GM23338 (cell line): ENCODE measurements around the gene TUBB4A. TPM values are rescaled to one million over a fixed set of nuclear protein-coding genes. Genes with fewer than 3 reads are reported as not detected.

Experiments
- ATAC-seq: fragments of 200-7000 bp; cut with Tn5 transposase; 3 replicates; pipeline ENCODE4 v1.9.1; 2020
- DNase-seq: peaks from one replicate; pipeline ENCODE4 v3.0.0-alpha.2; 2015; ENCODE audit warnings: low spot score
- H2AFZ ChIP-seq: fragments of 200-600 bp; sonication (generic); 2 replicates; pipeline ENCODE4 v1.8.0; 2016; ENCODE audit warnings: antibody characterized with exemption, mild to moderate bottlenecking, moderate library complexity
- H3F3A ChIP-seq: fragments of 200-600 bp; sonication (generic); replicated peaks from 2 replicates; pipeline ENCODE4 v1.8.0; 2017; ENCODE audit warnings: antibody characterized with exemption, mixed run types, low read depth
- H3K27ac ChIP-seq: fragments of 200-600 bp; sonication (generic); 2 replicates; pipeline ENCODE4 v1.6.1; 2016; ENCODE audit warnings: low read depth
- H3K27me3 ChIP-seq: fragments of 200-600 bp; sonication (generic); 2 replicates; pipeline ENCODE4 v1.8.0; 2016; ENCODE audit warnings: mild to moderate bottlenecking, mixed run types, moderate library complexity; ENCODE audit not compliant: insufficient read depth
- H3K36me3 ChIP-seq: fragments of 200-600 bp; sonication (generic); 2 replicates; pipeline ENCODE4 v1.8.0; 2016; ENCODE audit warnings: mild to moderate bottlenecking; ENCODE audit not compliant: insufficient read depth
- H3K4me1 ChIP-seq: fragments of 200-600 bp; sonication (generic); 2 replicates; pipeline ENCODE4 v1.8.0; 2016; ENCODE audit warnings: mild to moderate bottlenecking, moderate library complexity; ENCODE audit not compliant: insufficient read depth
- H3K4me2 ChIP-seq: fragments of 200-600 bp; sonication (generic); 2 replicates; pipeline ENCODE4 v1.7.1; 2017; ENCODE audit warnings: mixed run types
- H3K4me3 ChIP-seq: fragments of 200-600 bp; sonication (generic); 2 replicates; pipeline ENCODE4 v1.6.1; 2016; ENCODE audit warnings: mixed run types
- H3K79me2 ChIP-seq: fragments of 200-600 bp; sonication (generic); replicated peaks from 2 replicates; pipeline ENCODE4 v1.8.0; 2017; ENCODE audit warnings: mild to moderate bottlenecking; ENCODE audit not compliant: insufficient read depth
- H3K9me2 ChIP-seq: fragments of 200-600 bp; sonication (generic); 2 replicates; pipeline ENCODE4 v1.8.0; 2017; ENCODE audit not compliant: insufficient read depth
- H4K20me1 ChIP-seq: fragments of 200-600 bp; sonication (generic); replicated peaks from 2 replicates; pipeline ENCODE4 v1.8.0; 2017; ENCODE audit warnings: mild to moderate bottlenecking; ENCODE audit not compliant: insufficient read depth
- H3K27ac Mint-ChIP-seq: 2 replicates; pipeline ENCODE4 v1.8.0; 2020; ENCODE audit warnings: inconsistent platforms, mild to moderate bottlenecking, moderate library complexity, mixed read lengths
- H3K27me3 Mint-ChIP-seq: 3 replicates; pipeline ENCODE4 v1.8.0; 2022; ENCODE audit warnings: low read depth, mild to moderate bottlenecking, moderate library complexity, mixed read lengths, inconsistent platforms; ENCODE audit not compliant: insufficient read depth, poor library complexity
- H3K36me3 Mint-ChIP-seq: 3 replicates; pipeline ENCODE4 v1.8.0; 2021; ENCODE audit warnings: low read depth, mild to moderate bottlenecking, inconsistent platforms, moderate library complexity, mixed read lengths
- H3K4me1 Mint-ChIP-seq: 3 replicates; pipeline ENCODE4 v1.8.0; 2020; ENCODE audit warnings: mild to moderate bottlenecking, inconsistent platforms, mixed read lengths
- H3K4me3 Mint-ChIP-seq: 3 replicates; pipeline ENCODE4 v1.8.0; 2021; ENCODE audit warnings: moderate library complexity, mild to moderate bottlenecking, inconsistent platforms, mixed read lengths
- H3K9me3 Mint-ChIP-seq: 3 replicates; pipeline ENCODE4 v1.8.0; 2020; ENCODE audit warnings: moderate library complexity, mild to moderate bottlenecking, inconsistent platforms, mixed read lengths
- EZH2 ChIP-seq: fragments of 200-600 bp; sonication (generic); IDR thresholded peaks from one replicate; pipeline ENCODE4 v1.8.0; 2017; ENCODE audit warnings: antibody characterized with exemption, mild to moderate bottlenecking, low read depth; ENCODE audit not compliant: unreplicated experiment
- JUNB ChIP-seq: IDR thresholded peaks from one replicate; pipeline ENCODE4 v1.6.1; 2016; ENCODE audit warnings: antibody characterized with exemption; ENCODE audit not compliant: unreplicated experiment
- STAT1 ChIP-seq: IDR thresholded peaks from one replicate; pipeline ENCODE4 v1.6.1; 2016; ENCODE audit warnings: antibody characterized with exemption; ENCODE audit not compliant: unreplicated experiment
- ZNF114 ChIP-seq: fragments of 250-450 bp; sonication (Bioruptor Pico); IDR thresholded peaks from 2 replicates; pipeline ENCODE4 v1.5.0; 2020; ENCODE audit warnings: mild to moderate bottlenecking, moderate library complexity
- polyA plus RNA-seq: library from polyadenylated mRNA; unstranded; fragments of >200 nt; fragmentation: Nextera tagmentation; extraction: Ambion mirVana; gene quantifications from 2 replicates; pipeline ENCODE4 v1.2.1, GENCODE V29; 2016
- total RNA-seq: library from RNA; depleted of rRNA; stranded (reverse); fragments of >200 nt; shearing (Covaris generic); gene quantifications from 2 replicates; pipeline ENCODE4 v1.2.3, GENCODE V29; 2014
- TF ChIP-seq, protein P1 (sequence below), 2 experiments: fragments of 200-600 bp in 1 of 2; sonication (generic) in 1 of 2; conservative IDR thresholded peaks; 2 replicates each; pipeline versions ENCODE4 v1.5.1 to v1.6.1; 2016 to 2017; ENCODE audit warnings: antibody characterized with exemption in 2 of 2, low read depth in 2 of 2, mild to moderate bottlenecking in 2 of 2, moderate library complexity in 1 of 2
- TF ChIP-seq, protein P2 (sequence below): IDR thresholded peaks from one replicate; pipeline ENCODE4 v1.6.1; 2018; ENCODE audit warnings: antibody characterized with exemption; ENCODE audit not compliant: unreplicated experiment
- TF ChIP-seq, protein P3 (sequence below): fragments of 250-450 bp; sonication (Bioruptor Pico); IDR thresholded peaks from 2 replicates; pipeline ENCODE4 v1.5.0; 2020; ENCODE audit warnings: mild to moderate bottlenecking, moderate library complexity

Gene TUBB4A
- total and polyA plus RNA-seq, 2 experiments from 2014 or later: 32.9 to 41.7 TPM

DNA sequence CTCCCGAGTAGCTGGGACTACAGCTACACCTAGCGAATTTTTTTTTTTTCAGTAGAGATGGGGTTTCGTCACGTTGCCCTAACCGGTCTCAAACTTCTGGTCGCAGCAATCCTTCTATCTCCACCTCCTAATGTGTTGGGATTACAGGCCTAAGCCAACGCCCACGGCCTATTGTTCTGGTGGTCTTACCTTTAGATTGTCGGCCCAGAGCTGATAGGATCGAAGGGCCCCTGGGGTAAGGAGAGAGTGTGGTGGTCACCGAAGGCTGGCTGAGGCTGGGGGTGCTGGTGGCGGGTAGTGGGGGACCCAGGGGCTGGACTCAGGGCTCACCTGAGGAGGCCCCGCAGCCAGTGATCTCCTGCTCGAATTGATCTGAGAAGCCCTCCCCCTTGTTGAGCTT is 31.0 kb downstream of the TUBB4A start (continued):
- TF ChIP-seq, protein P1, sequence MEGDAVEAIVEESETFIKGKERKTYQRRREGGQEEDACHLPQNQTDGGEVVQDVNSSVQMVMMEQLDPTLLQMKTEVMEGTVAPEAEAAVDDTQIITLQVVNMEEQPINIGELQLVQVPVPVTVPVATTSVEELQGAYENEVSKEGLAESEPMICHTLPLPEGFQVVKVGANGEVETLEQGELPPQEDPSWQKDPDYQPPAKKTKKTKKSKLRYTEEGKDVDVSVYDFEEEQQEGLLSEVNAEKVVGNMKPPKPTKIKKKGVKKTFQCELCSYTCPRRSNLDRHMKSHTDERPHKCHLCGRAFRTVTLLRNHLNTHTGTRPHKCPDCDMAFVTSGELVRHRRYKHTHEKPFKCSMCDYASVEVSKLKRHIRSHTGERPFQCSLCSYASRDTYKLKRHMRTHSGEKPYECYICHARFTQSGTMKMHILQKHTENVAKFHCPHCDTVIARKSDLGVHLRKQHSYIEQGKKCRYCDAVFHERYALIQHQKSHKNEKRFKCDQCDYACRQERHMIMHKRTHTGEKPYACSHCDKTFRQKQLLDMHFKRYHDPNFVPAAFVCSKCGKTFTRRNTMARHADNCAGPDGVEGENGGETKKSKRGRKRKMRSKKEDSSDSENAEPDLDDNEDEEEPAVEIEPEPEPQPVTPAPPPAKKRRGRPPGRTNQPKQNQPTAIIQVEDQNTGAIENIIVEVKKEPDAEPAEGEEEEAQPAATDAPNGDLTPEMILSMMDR (conservative IDR thresholded peaks at IDR 0.05; ENCODE audit: low read depth in 2 of 2): no peak
- TF ChIP-seq JUNB (no peak), EZH2 (no peak), ZNF114 (CRISPR knock-in tag) (no peak), STAT1 (no peak)
- TF ChIP-seq, protein P2, sequence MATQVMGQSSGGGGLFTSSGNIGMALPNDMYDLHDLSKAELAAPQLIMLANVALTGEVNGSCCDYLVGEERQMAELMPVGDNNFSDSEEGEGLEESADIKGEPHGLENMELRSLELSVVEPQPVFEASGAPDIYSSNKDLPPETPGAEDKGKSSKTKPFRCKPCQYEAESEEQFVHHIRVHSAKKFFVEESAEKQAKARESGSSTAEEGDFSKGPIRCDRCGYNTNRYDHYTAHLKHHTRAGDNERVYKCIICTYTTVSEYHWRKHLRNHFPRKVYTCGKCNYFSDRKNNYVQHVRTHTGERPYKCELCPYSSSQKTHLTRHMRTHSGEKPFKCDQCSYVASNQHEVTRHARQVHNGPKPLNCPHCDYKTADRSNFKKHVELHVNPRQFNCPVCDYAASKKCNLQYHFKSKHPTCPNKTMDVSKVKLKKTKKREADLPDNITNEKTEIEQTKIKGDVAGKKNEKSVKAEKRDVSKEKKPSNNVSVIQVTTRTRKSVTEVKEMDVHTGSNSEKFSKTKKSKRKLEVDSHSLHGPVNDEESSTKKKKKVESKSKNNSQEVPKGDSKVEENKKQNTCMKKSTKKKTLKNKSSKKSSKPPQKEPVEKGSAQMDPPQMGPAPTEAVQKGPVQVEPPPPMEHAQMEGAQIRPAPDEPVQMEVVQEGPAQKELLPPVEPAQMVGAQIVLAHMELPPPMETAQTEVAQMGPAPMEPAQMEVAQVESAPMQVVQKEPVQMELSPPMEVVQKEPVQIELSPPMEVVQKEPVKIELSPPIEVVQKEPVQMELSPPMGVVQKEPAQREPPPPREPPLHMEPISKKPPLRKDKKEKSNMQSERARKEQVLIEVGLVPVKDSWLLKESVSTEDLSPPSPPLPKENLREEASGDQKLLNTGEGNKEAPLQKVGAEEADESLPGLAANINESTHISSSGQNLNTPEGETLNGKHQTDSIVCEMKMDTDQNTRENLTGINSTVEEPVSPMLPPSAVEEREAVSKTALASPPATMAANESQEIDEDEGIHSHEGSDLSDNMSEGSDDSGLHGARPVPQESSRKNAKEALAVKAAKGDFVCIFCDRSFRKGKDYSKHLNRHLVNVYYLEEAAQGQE: no peak

DNA sequence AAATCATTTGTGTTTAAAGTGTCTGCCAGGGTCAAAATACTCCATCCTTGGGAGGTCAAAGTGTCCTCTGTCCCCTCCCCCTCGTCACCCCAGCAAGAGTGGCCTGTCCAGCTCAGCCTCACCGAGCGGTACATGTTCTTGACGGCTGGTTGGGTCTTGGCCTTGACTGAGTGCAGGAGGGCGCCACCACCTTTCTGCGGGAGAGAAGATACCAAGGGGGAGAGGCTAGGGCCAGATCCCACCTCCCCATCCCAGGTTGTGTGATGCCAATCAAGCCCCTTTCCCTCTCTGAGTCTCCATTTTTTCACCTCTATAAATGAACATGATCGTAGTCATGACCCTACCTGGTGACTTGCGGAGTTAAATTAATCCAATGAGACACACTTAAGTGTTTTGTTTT is 31.9 kb downstream of the TUBB4A start:
- Histone ChIP-seq H3F3A (no peaks in the 10 kb centered on the region), H3K36me3 (no peaks in the 10 kb centered on the region), H3K79me2 (no peaks in the 10 kb centered on the region), H2AFZ (no peak overlapping the region), H3K27me3 (peaks cover 12% of the 10 kb centered on the region), H3K4me3 (no peak overlapping the region), H3K9me2 (no peaks in the 10 kb centered on the region), H3K4me2 (no peak overlapping the region), H3K4me1 (0 out of 2 replicates have a peak, but pooled peaks cover under 1% of the 10 kb centered on the region), H3K27ac (no peak overlapping the region), H4K20me1 (no peaks in the 10 kb centered on the region)
- TF ChIP-seq STAT1: no peak
- TF ChIP-seq JUNB: no peak
- TF ChIP-seq, protein P3, sequence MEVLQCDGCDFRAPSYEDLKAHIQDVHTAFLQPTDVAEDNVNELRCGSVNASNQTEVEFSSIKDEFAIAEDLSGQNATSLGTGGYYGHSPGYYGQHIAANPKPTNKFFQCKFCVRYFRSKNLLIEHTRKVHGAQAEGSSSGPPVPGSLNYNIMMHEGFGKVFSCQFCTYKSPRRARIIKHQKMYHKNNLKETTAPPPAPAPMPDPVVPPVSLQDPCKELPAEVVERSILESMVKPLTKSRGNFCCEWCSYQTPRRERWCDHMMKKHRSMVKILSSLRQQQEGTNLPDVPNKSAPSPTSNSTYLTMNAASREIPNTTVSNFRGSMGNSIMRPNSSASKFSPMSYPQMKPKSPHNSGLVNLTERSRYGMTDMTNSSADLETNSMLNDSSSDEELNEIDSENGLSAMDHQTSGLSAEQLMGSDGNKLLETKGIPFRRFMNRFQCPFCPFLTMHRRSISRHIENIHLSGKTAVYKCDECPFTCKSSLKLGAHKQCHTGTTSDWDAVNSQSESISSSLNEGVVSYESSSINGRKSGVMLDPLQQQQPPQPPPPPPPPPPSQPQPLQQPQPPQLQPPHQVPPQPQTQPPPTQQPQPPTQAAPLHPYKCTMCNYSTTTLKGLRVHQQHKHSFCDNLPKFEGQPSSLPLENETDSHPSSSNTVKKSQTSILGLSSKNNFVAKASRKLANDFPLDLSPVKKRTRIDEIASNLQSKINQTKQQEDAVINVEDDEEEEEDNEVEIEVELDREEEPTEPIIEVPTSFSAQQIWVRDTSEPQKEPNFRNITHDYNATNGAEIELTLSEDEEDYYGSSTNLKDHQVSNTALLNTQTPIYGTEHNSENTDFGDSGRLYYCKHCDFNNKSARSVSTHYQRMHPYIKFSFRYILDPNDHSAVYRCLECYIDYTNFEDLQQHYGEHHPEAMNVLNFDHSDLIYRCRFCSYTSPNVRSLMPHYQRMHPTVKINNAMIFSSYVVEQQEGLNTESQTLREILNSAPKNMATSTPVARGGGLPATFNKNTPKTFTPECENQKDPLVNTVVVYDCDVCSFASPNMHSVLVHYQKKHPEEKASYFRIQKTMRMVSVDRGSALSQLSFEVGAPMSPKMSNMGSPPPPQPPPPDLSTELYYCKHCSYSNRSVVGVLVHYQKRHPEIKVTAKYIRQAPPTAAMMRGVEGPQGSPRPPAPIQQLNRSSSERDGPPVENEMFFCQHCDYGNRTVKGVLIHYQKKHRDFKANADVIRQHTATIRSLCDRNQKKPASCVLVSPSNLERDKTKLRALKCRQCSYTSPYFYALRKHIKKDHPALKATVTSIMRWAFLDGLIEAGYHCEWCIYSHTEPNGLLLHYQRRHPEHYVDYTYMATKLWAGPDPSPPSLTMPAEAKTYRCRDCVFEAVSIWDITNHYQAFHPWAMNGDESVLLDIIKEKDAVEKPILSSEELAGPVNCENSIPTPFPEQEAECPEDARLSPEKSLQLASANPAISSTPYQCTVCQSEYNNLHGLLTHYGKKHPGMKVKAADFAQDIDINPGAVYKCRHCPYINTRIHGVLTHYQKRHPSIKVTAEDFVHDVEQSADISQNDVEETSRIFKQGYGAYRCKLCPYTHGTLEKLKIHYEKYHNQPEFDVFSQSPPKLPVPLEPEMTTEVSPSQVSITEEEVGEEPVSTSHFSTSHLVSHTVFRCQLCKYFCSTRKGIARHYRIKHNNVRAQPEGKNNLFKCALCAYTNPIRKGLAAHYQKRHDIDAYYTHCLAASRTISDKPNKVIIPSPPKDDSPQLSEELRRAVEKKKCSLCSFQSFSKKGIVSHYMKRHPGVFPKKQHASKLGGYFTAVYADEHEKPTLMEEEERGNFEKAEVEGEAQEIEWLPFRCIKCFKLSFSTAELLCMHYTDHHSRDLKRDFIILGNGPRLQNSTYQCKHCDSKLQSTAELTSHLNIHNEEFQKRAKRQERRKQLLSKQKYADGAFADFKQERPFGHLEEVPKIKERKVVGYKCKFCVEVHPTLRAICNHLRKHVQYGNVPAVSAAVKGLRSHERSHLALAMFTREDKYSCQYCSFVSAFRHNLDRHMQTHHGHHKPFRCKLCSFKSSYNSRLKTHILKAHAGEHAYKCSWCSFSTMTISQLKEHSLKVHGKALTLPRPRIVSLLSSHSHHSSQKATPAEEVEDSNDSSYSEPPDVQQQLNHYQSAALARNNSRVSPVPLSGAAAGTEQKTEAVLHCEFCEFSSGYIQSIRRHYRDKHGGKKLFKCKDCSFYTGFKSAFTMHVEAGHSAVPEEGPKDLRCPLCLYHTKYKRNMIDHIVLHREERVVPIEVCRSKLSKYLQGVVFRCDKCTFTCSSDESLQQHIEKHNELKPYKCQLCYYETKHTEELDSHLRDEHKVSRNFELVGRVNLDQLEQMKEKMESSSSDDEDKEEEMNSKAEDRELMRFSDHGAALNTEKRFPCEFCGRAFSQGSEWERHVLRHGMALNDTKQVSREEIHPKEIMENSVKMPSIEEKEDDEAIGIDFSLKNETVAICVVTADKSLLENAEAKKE (CRISPR knock-in tag): no peak
- TF ChIP-seq, protein P1 (conservative IDR thresholded peaks at IDR 0.05; ENCODE audit: low read depth in 2 of 2): peak in 1 of 2 experiments; percentile 36; a peak in 2 of 4 replicates
- ATAC-seq: peak; percentile 62
- Mint-ChIP-seq H3K4me1 (peaks cover 12% of the 10 kb centered on the region; the same call in 2 of the 3 replicates), H3K36me3 (peaks cover 14% of the 10 kb centered on the region), H3K27ac (no peak overlapping the region), H3K27me3 (peaks cover 14% of the 10 kb centered on the region), H3K4me3 (no peak overlapping the region), H3K9me3 (no peaks in the 10 kb centered on the region)
- peak; percentile 37 for DNase-seq
